ENCODE data around the gene IGF1. TPM values are rescaled to one million over a fixed set of nuclear protein-coding genes. Genes with fewer than 3 reads are reported as not detected.

The IGF1 gene
- polyA plus RNA-seq, 1 of the 3 experiments (the other 2 are of a cell fraction), result 0.07 TPM

GRCh38 chr12:102484017-102484416 is 3.7 kb upstream of the IGF1 start:
- Histone ChIP-seq H3K9me2 (no peaks in the 10 kb centered on the region), H3K79me2 (ENCODE audit: insufficient read depth) (no peaks in the 10 kb centered on the region), H3K27me3 (ENCODE audit: insufficient read depth) (no peaks in the 10 kb centered on the region), H3K9me3 (no peaks in the 10 kb centered on the region), H3K9ac (no peak overlapping the region), H2AFZ (ENCODE audit: low read depth) (peak overlapping the region; percentile 27), H3K4me1 (ENCODE audit: control insufficient read depth in 1 of 2, insufficient read depth in 2 of 2, low read depth in 1 of 2, low read length in 1 of 2) (peaks cover under 1 to 2% of the 10 kb centered on the region in 2 experiments; a peak in 2 of 4 replicates), H3K4me3 (ENCODE audit: low read depth in 2 of 2, low read length in 1 of 2) (peak overlapping the region in 1 of 2 experiments; percentile 26; a peak in 1 of 4 replicates), H3K4me2 (peak overlapping the region; percentile 43), H3K27ac (ENCODE audit: low read depth in 2 of 2, low read length in 1 of 2) (no peak overlapping the region), H3K36me3 (replicated peaks in 1 of 2; ENCODE audit: control insufficient read depth in 1 of 2, insufficient read depth in 2 of 2, low read length in 1 of 2) (no peaks in the 10 kb centered on the region), H3F3A (replicated peaks; ENCODE audit: insufficient read depth) (no peaks in the 10 kb centered on the region), H4K20me1 (ENCODE audit: insufficient read depth) (no peaks in the 10 kb centered on the region)
- no peak for DNase-seq
- 27% methylated on average over 3 of the region's 3 CpGs for WGBS (ENCODE audit: low lambda C conversion rate)
- TF ChIP-seq NRF1 (IDR thresholded peaks at IDR 0.05; ENCODE audit: low read depth, low read length), result no peak
- TF ChIP-seq CTCF (IDR thresholded peaks at IDR 0.05), result no peak
- no peak for TF ChIP-seq FOXJ3 (CRISPR knock-in tag; IDR thresholded peaks at IDR 0.05)
- no peak for TF ChIP-seq USF2 (IDR thresholded peaks at IDR 0.05; ENCODE audit: borderline replicate concordance, low read depth, low read length)
- no peak for TF ChIP-seq USF1 (IDR thresholded peaks at IDR 0.05; ENCODE audit: borderline replicate concordance, low read depth)
- TF ChIP-seq FOSL2 (IDR thresholded peaks at IDR 0.05; ENCODE audit: borderline replicate concordance, low read depth), result no peak
- no peak for TF ChIP-seq TAF1 (IDR thresholded peaks at IDR 0.05; ENCODE audit: borderline replicate concordance, low read depth, low read length)
- no peak for TF ChIP-seq RCOR1 (IDR thresholded peaks at IDR 0.05; ENCODE audit: low read length)
- TF ChIP-seq POLR2AphosphoS5 (IDR thresholded peaks at IDR 0.05; ENCODE audit: low read depth, low read length), result no peak
- no peak for TF ChIP-seq RAD21 (IDR thresholded peaks at IDR 0.05; ENCODE audit: low read length)
- TF ChIP-seq RFX5 (IDR thresholded peaks at IDR 0.05; ENCODE audit: low read length), result no peak
- TF ChIP-seq SIN3A (IDR thresholded peaks at IDR 0.05; ENCODE audit: borderline replicate concordance, low read depth, low read length), result no peak
- TF ChIP-seq MAX (IDR thresholded peaks at IDR 0.05; ENCODE audit: low read depth), result no peak
- ChIA-PET CTCF (interaction anchor here (0.6 to 3.8 kb wide), 20 partner anchors 9 to 710 kb away, joined by 3 to 15 read pairs (median 4); no protein-coding TSS in a partner anchor), POLR2A (no interaction called here)

GRCh38 chr12:102483466-102483865 is 3.1 kb upstream of the IGF1 start:
- DNase-seq, result no peak

More at GRCh38 chr12:102483466-102483865, 3.1 kb upstream of the IGF1 start:
- WGBS (ENCODE audit: low lambda C conversion rate), result 71% methylated on average over 2 of the region's 2 CpGs
- no peak overlapping the region for H2AFZ ChIP-seq (ENCODE audit: low read depth)
- ChIA-PET CTCF (interaction anchor here (0.6 to 3.8 kb wide), 19 partner anchors 10 to 565 kb away, joined by 3 to 15 read pairs (median 5); no protein-coding TSS in a partner anchor), POLR2A (no interaction called here)
- H3K4me2 ChIP-seq, result no peak overlapping the region
- H3K79me2 ChIP-seq (ENCODE audit: insufficient read depth), result no peaks in the 10 kb centered on the region
- H3K9me3 ChIP-seq, result no peaks in the 10 kb centered on the region
- no peaks in the 10 kb centered on the region for H3K27me3 ChIP-seq (ENCODE audit: insufficient read depth)
- no peak for TF ChIP-seq MXI1 (IDR thresholded peaks at IDR 0.05; ENCODE audit: low read depth, low read length)
- TF ChIP-seq GABPA (IDR thresholded peaks at IDR 0.05; ENCODE audit: low read depth), result no peak
- TF ChIP-seq PBX3 (IDR thresholded peaks at IDR 0.05), result no peak
- TF ChIP-seq MEF2A (IDR thresholded peaks at IDR 0.05; ENCODE audit: borderline replicate concordance, low read depth), result no peak
- no peak for TF ChIP-seq MAX (IDR thresholded peaks at IDR 0.05; ENCODE audit: low read depth)
- TF ChIP-seq FOXM1 (IDR thresholded peaks at IDR 0.05; ENCODE audit: low read depth), result no peak
- no peak for TF ChIP-seq SMC3 (IDR thresholded peaks at IDR 0.05; ENCODE audit: low read depth, low read length)
- no peaks in the 10 kb centered on the region for H3K36me3 ChIP-seq (replicated peaks in 1 of 2; ENCODE audit: control insufficient read depth in 1 of 2, insufficient read depth in 2 of 2, low read length in 1 of 2)
- H3K9ac ChIP-seq, result no peak overlapping the region
- H3K4me1 ChIP-seq (ENCODE audit: control insufficient read depth in 1 of 2, insufficient read depth in 2 of 2, low read depth in 1 of 2, low read length in 1 of 2), result peaks cover 5% of the 10 kb centered on the region in 2 experiments; a peak in 2 of 4 replicates
- no peaks in the 10 kb centered on the region for H3K9me2 ChIP-seq
- no peak overlapping the region for H3K27ac ChIP-seq (ENCODE audit: low read depth in 2 of 2, low read length in 1 of 2)
- H3F3A ChIP-seq (replicated peaks; ENCODE audit: insufficient read depth), result no peaks in the 10 kb centered on the region
- no peaks in the 10 kb centered on the region for H4K20me1 ChIP-seq (ENCODE audit: insufficient read depth)
- H3K4me3 ChIP-seq (ENCODE audit: low read depth in 2 of 2, low read length in 1 of 2), result no peak overlapping the region

Measured in SK-N-SH (cell line).